ENCODE results near the gene LRRC8A. TPM values are rescaled to one million over a fixed set of nuclear protein-coding genes. Genes with fewer than 3 reads are reported as not detected.
A peak's percentile ranks its signal among the peaks of the same experiment; 100 is the strongest.
"Not testable (repeated sequence)": the region's sequence is repeated elsewhere in the genome, so short reads cannot be mapped to it uniquely, and the experiment has no call there.

Gene LRRC8A
- total RNA-seq, 1 donor from 2014 or later = 21.6 TPM

- ATAC-seq = no peak
- no peak for DNase-seq
- intact Hi-C loops (cut with micrococcal nuclease) = no loop called here
Measured at GRCh38 chr9:128943832-128944620, 62.1 kb downstream of the LRRC8A start.

DNA sequence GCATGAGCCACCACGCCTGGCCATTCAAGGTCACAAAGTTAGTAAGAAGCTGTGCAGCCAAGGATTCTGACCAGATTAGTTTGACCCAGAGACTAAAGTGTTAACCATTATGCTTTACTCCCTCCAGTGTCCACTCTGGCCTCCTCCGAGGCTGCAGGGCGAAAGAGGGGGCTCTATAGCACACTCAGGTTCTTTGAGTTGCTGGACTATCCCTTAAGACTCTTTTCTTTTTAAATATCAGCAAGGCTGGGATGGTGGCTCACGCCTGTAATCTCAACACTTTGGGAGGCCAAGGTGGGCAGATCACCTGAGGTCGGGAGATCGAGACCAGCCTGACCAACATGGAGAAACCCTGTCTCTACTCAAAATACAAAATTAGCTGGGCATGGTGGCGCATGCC lies 63.0 kb downstream of the LRRC8A start:
- intact Hi-C loops (cut with micrococcal nuclease); ATAC-seq: not testable (repeated sequence)

DNA sequence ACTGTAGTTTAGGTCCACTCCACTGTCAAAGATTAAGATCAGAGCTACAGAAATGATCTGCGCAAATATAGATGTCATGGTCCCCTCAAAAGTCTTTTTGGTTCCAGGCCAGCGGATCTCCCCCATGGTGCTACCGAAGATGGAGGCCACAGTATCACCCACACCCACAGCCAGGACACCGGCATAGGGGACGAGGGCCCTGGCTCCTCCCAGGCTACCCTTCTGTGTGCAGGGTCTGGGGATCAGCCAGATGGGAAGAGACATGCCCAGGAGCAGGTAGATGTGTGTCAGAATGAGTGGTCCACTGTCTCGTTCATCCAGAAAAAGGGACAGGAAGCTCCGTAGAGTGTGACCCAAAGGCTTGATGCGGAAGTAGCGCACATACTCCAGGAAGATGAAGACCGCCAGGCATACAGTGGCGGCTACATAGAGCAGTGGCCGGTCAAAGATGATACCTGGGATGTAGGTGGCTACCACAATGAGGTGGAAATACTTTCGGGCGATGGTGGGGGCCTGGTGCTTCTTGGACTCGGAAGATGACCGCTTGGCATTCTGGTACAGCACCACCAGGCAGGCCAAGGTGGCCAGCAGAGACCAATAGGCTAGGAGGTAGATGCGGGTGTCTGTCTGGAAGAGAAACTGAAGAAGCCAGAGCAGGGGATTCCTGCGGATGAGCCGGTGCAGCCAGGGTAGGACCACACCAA lies 64.0 kb downstream of the LRRC8A start:
- ATAC-seq = no peak
- DNase-seq = no peak
- intact Hi-C loops (cut with micrococcal nuclease) = no loop called here

More for the DNA sequence above, 63.0 kb downstream of the LRRC8A start:
- not testable (repeated sequence) for DNase-seq

DNA sequence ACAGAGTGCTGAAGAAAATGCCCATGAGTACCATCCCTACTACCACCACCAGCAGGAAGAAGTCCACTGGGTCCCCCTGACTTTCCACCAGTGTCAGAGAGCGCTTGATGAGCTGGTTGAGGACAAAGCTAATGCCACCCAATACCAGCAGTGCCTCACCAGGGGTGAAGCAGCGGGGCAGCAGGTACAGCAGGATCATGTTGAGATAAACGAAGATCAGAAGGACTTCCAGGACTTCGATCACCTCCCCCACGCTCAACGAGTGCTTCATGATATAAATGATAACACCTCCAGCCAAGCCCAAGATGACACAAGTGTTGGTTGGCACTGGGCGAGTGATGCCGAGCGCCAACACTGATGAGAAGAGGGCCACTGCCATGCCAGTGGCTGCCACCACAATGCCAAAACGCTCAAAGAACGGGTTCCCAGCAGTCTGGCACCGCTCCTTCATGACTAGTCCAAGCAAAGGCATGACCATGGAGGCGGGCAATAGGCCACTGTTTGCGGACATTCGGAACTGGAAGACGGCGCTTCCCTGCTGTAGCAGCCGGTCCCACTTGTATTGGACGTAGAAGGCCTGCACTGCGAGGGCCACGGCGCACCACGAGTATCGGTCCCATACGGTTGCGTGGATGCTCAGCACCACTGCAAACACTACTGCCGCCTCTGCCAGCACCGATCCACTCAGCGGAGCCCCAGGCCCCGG lies 64.8 kb downstream of the LRRC8A start:
- DNase-seq = peak; percentile 39
- intact Hi-C loops (cut with micrococcal nuclease) = no loop called here
- peak; percentile 44 for ATAC-seq

DNA sequence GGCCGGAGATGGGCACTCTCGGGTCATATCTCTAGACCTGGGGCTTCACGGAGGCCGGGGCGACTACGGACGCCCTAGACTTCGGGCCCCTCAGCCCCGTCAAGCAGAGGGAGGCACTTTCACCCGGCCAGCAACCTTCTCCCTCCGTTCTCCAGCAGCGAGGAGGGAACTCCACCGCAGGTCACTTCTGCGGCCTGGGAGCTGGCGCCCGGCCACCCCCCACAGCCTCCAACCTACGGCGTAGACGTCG lies 65.3 kb downstream of the LRRC8A start:
- DNase-seq (no peak), ATAC-seq (no peak)
- intact Hi-C loops (cut with micrococcal nuclease) = no loop called here

GRCh38 chr9:128947527-128948301 lies 65.8 kb downstream of the LRRC8A start, which contains the start of the genes DOLK and NUP188:
TSS of gene DOLK (minus strand) at chr9:128947603. CDS start at chr9:128947303, 300 bp downstream.
TSS of gene NUP188 (plus strand) at chr9:128947699. CDS start at chr9:128947720, 21 bp downstream.
- intact Hi-C loops (cut with micrococcal nuclease) = no loop called here
- ATAC-seq (peak; percentile 94), DNase-seq (peak; percentile 99)

DNA sequence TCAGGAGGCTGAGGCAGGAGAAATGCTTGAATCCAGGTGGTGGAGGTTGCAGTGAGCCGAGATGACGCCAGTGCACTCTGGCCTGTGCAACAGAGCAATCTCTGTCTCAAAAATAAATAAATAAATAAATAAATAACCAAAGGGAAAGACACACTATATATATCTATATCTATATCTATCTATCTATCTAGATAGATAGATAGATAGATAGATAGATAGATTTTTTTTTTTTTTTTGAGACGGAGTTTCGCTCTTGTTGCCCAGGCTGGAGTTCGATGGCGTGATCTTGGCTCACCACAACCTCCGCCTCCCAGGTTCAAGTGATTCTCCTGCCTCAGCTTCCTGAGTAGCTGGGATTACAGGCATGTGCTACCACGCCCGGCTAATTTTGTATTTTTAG lies 79.5 kb downstream of the LRRC8A start:
- ATAC-seq; DNase-seq; intact Hi-C loops (cut with micrococcal nuclease): not testable (repeated sequence)

Other genes with a start within 250 kb of the LRRC8A start
- gene DYNC2I2, start 225.3 kb upstream of the LRRC8A start, total RNA-seq = 36.8 TPM
- 201 TPM for gene SET, start 192.9 kb upstream of the LRRC8A start, total RNA-seq
- gene PKN3, start 179.6 kb upstream of the LRRC8A start, total RNA-seq = 5.9 TPM
- 5.7 TPM for gene ZDHHC12, start 158.0 kb upstream of the LRRC8A start, total RNA-seq
- gene ZER1, start 110.2 kb upstream of the LRRC8A start, total RNA-seq = 58.5 TPM
- gene TBC1D13, start 94.9 kb upstream of the LRRC8A start, total RNA-seq = 19.9 TPM
- gene ENDOG, start 63.6 kb upstream of the LRRC8A start, total RNA-seq = 88.5 TPM
- 13.5 TPM for gene SPOUT1, start 52.3 kb upstream of the LRRC8A start, total RNA-seq
- 16.6 TPM for gene KYAT1, start 183 bp upstream of the LRRC8A start, total RNA-seq
- 39.7 TPM for gene PHYHD1, start 38.8 kb downstream of the LRRC8A start, total RNA-seq
- gene DOLK, start 65.5 kb downstream of the LRRC8A start, total RNA-seq = 8.0 TPM
- gene NUP188, start 65.6 kb downstream of the LRRC8A start, total RNA-seq = 17.4 TPM
- 35.3 TPM for gene SH3GLB2, start 146.2 kb downstream of the LRRC8A start, total RNA-seq
- gene MIGA2, start 154.5 kb downstream of the LRRC8A start, total RNA-seq = 39.0 TPM
- gene DOLPP1, start 199.0 kb downstream of the LRRC8A start, total RNA-seq = 5.2 TPM
- gene CRAT, start 228.7 kb downstream of the LRRC8A start, total RNA-seq = 94.6 TPM
- gene PTPA, start 229.3 kb downstream of the LRRC8A start, total RNA-seq = 186 TPM

Measured in left ventricle myocardium superior (tissue), 1 donor.